Liver (tissue), 2 donors: ENCODE data around the gene LAX1.

Source experiments
- ZBTB33 ChIP-seq: IDR thresholded peaks from 2 replicates; pipeline ENCODE4 v1.6.1; 2016; ENCODE audit warnings: antibody characterized with exemption
- TF ChIP-seq, protein P1 (sequence below): fragments of 150-350 bp; IDR thresholded peaks from 2 replicates; pipeline ENCODE4 v1.5.1; 2017; ENCODE audit warnings: improper control_type of control experiment, low read depth, low read length; ENCODE audit not compliant: missing input control
- donor health status: healthy.

DNA sequence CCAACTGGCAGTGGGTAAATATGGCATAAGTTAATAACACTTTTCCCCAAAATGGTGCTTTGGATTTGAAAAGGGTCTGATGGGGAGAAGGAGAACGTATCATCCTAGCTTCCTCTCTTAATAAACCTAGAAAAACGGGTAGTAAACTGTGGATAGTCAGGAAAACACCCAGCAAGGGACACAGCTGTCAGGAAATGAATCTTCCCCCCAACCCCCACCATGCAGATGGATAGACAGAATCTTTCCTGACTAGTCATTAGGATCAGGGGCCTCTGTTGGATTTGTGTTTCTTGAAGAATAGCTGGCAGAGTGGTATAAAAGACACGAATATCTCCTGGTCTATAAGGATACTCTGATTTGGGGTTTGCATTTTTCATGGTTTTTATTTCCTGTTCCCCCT lies 22.5 kb upstream of the LAX1 start:
- TF ChIP-seq, protein P1, sequence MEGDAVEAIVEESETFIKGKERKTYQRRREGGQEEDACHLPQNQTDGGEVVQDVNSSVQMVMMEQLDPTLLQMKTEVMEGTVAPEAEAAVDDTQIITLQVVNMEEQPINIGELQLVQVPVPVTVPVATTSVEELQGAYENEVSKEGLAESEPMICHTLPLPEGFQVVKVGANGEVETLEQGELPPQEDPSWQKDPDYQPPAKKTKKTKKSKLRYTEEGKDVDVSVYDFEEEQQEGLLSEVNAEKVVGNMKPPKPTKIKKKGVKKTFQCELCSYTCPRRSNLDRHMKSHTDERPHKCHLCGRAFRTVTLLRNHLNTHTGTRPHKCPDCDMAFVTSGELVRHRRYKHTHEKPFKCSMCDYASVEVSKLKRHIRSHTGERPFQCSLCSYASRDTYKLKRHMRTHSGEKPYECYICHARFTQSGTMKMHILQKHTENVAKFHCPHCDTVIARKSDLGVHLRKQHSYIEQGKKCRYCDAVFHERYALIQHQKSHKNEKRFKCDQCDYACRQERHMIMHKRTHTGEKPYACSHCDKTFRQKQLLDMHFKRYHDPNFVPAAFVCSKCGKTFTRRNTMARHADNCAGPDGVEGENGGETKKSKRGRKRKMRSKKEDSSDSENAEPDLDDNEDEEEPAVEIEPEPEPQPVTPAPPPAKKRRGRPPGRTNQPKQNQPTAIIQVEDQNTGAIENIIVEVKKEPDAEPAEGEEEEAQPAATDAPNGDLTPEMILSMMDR: no peak
- TF ChIP-seq ZBTB33: no peak
